ENCODE data around the gene MAML1. TPM values are rescaled to one million over a fixed set of nuclear protein-coding genes. Genes with fewer than 3 reads are reported as not detected.

The MAML1 gene
- total and polyA plus RNA-seq, 4 donors = 6.7 to 34.5 (median 20.5) TPM

DNA sequence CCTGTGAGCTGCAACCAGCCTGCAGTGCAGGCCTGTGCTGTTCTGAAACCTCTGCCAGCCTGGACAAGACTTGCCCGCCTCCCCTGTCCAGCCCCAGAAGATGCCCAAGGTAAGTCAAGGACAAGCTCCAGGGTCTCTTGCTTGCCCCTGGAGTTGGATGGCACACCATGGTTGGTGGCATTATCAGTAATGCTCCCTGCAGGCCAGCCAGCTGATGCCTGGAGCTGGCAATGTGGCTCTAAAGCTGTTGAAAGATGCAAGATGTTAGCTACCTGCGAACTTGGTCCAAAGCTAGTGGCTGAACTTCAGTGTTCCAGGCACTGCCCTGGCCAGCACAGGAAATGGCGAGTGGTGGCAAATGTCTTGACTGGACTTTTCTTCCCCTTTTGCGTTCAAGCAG lies 47.2 kb downstream of the MAML1 start:
- H3K4me3 ChIP-seq = no peak overlapping the region
- H3K9ac ChIP-seq (ENCODE audit: insufficient read depth in 1 of 2, low read length in 2 of 2) = no peak overlapping the region
- peaks cover 0 to 26% (median 20%) of the 10 kb centered on the region in 4 donors for H3K36me3 ChIP-seq (ENCODE audit: control insufficient read depth in 4 of 4, insufficient read depth in 4 of 4, low read length in 4 of 4)
- WGBS, 2 donors = 69 to 85% methylated on average over 4 of the region's 4 CpGs
- no peak for ATAC-seq (ENCODE audit: insufficient read depth, low FRiP score)
- H3K27me3 ChIP-seq (ENCODE audit: control insufficient read depth in 3 of 3, insufficient read depth in 3 of 3, low read length in 2 of 3) = no peaks in the 10 kb centered on the region
- no peaks in the 10 kb centered on the region for H3K9me3 ChIP-seq (ENCODE audit: control insufficient read depth in 4 of 4, insufficient read depth in 3 of 4, low read length in 3 of 4)
- peaks cover 0 to 3% (median 0%) of the 10 kb centered on the region in 5 donors for H3K4me1 ChIP-seq (ENCODE audit: control insufficient read depth in 5 of 5, insufficient read depth in 5 of 5, low read length in 5 of 5)
- no peak overlapping the region for H3K27ac ChIP-seq (ENCODE audit: low read depth in 1 of 2, low read length in 1 of 2)
- TF ChIP-seq, protein P1, sequence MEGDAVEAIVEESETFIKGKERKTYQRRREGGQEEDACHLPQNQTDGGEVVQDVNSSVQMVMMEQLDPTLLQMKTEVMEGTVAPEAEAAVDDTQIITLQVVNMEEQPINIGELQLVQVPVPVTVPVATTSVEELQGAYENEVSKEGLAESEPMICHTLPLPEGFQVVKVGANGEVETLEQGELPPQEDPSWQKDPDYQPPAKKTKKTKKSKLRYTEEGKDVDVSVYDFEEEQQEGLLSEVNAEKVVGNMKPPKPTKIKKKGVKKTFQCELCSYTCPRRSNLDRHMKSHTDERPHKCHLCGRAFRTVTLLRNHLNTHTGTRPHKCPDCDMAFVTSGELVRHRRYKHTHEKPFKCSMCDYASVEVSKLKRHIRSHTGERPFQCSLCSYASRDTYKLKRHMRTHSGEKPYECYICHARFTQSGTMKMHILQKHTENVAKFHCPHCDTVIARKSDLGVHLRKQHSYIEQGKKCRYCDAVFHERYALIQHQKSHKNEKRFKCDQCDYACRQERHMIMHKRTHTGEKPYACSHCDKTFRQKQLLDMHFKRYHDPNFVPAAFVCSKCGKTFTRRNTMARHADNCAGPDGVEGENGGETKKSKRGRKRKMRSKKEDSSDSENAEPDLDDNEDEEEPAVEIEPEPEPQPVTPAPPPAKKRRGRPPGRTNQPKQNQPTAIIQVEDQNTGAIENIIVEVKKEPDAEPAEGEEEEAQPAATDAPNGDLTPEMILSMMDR (IDR thresholded peaks at IDR 0.05; ENCODE audit: control extremely low read depth, extremely low read depth) = no peak
- no peak for DNase-seq

DNA sequence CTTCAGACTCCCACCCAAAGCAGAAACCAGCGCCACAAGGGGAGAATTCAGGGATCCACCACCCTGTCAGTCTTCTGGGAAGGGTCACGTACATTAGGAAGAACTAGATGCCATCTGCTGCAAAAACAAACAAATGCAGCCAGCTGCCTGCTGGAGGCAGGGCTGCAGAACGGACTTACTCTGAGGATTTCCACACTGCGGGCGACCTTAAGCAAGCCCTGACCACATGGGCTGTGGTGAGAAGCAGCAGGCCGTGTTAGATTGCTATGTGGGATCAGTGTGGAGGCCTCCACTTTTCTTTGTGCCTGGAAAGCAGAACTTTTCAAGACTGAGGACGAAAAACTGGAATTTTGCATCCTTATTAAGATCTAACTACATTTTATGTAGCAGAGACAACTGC lies 47.7 kb downstream of the MAML1 start:
- Histone ChIP-seq H3K36me3 (ENCODE audit: control insufficient read depth in 4 of 4, insufficient read depth in 4 of 4, low read length in 4 of 4) (peaks cover 0 to 25% (median 17%) of the 10 kb centered on the region in 4 donors), H3K27me3 (ENCODE audit: control insufficient read depth in 3 of 3, insufficient read depth in 3 of 3, low read length in 2 of 3) (no peaks in the 10 kb centered on the region), H3K4me1 (ENCODE audit: control insufficient read depth in 5 of 5, insufficient read depth in 5 of 5, low read length in 5 of 5) (peaks cover 0 to 3% (median 0%) of the 10 kb centered on the region in 5 donors), H3K9me3 (ENCODE audit: control insufficient read depth in 4 of 4, insufficient read depth in 3 of 4, low read length in 3 of 4) (no peaks in the 10 kb centered on the region), H3K27ac (ENCODE audit: low read depth in 1 of 2, low read length in 1 of 2) (no peak overlapping the region), H3K4me3 (no peak overlapping the region), H3K9ac (ENCODE audit: insufficient read depth in 1 of 2, low read length in 2 of 2) (no peak overlapping the region)
- TF ChIP-seq, protein P1 (IDR thresholded peaks at IDR 0.05; ENCODE audit: control extremely low read depth, extremely low read depth) = no peak
- ATAC-seq (ENCODE audit: insufficient read depth, low FRiP score) (no peak), DNase-seq (no peak)
- WGBS, 2 donors = 39 to 73% methylated on average over 7 of the region's 7 CpGs

DNA sequence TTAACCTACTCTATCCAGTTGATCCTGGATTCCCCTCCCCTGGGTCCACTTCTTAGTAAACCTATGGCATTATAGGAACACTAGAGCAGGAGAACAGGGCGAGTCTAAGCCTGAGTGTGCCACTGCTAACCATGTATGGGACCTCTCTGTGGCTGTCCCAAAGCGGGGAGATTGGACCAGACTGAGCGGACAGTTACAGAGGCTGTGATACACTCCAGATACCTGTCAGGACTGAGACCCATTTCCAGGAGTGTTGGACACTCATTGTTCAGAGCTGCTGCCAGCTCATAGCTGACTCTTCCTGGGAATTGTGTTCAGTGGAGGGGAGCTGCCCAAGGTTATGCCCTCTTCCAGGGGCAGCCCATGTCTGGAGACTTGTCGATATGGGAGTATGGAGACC lies 49.2 kb downstream of the MAML1 start:
- Histone ChIP-seq H3K27me3 (ENCODE audit: control insufficient read depth in 3 of 3, insufficient read depth in 3 of 3, low read length in 2 of 3) (no peaks in the 10 kb centered on the region), H3K27ac (ENCODE audit: low read depth in 1 of 2, low read length in 1 of 2) (no peak overlapping the region), H3K36me3 (ENCODE audit: control insufficient read depth in 4 of 4, insufficient read depth in 4 of 4, low read length in 4 of 4) (peaks cover 0 to 14% (median 11%) of the 10 kb centered on the region in 4 donors), H3K9me3 (ENCODE audit: control insufficient read depth in 4 of 4, insufficient read depth in 3 of 4, low read length in 3 of 4) (no peaks in the 10 kb centered on the region), H3K9ac (ENCODE audit: insufficient read depth in 1 of 2, low read length in 2 of 2) (no peak overlapping the region), H3K4me1 (ENCODE audit: control insufficient read depth in 5 of 5, insufficient read depth in 5 of 5, low read length in 5 of 5) (peaks cover 0 to 3% (median 0%) of the 10 kb centered on the region in 5 donors), H3K4me3 (no peak overlapping the region)
- TF ChIP-seq, protein P1 (IDR thresholded peaks at IDR 0.05; ENCODE audit: control extremely low read depth, extremely low read depth) = no peak
- DNase-seq (no peak), ATAC-seq (ENCODE audit: insufficient read depth, low FRiP score) (no peak)
- WGBS, 2 donors = 97 to 99% methylated on average over 4 of the region's 4 CpGs

DNA sequence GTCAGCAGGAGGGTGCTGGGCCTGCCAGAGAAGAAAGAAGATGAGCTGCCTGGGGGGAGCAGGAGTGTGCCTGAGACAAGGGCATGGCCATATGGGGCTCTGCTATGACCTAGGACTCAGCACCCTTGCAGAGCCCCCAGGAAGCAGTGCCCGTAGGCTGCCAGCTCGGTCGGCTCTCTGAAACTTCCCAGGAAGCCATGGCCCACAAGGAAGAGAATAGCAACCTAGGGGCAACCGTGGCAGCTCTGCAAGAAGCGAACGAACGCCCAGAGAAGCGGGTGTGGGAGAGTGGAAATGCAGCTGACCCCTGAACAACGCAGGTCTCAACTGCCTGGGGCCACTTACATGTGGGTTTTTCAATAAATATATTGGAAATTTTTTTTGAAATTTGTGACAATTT lies 50.5 kb downstream of the MAML1 start:
- no peak overlapping the region for H3K27ac ChIP-seq (ENCODE audit: low read depth in 1 of 2, low read length in 1 of 2)
- no peaks in the 10 kb centered on the region for H3K4me1 ChIP-seq (ENCODE audit: control insufficient read depth in 5 of 5, insufficient read depth in 5 of 5, low read length in 5 of 5)
- WGBS, 2 donors = 92 to 94% methylated on average over 9 of the region's 9 CpGs
- DNase-seq = no peak
- no peak overlapping the region for H3K4me3 ChIP-seq
- H3K36me3 ChIP-seq (ENCODE audit: control insufficient read depth in 4 of 4, insufficient read depth in 4 of 4, low read length in 4 of 4) = peaks cover 0 to 12% (median 8%) of the 10 kb centered on the region in 4 donors
- no peaks in the 10 kb centered on the region for H3K27me3 ChIP-seq (ENCODE audit: control insufficient read depth in 3 of 3, insufficient read depth in 3 of 3, low read length in 2 of 3)
- no peak overlapping the region for H3K9ac ChIP-seq (ENCODE audit: insufficient read depth in 1 of 2, low read length in 2 of 2)
- TF ChIP-seq, protein P1 (IDR thresholded peaks at IDR 0.05; ENCODE audit: control extremely low read depth, extremely low read depth) = no peak
- no peaks in the 10 kb centered on the region for H3K9me3 ChIP-seq (ENCODE audit: control insufficient read depth in 4 of 4, insufficient read depth in 3 of 4, low read length in 3 of 4)
- no peak for ATAC-seq (ENCODE audit: insufficient read depth, low FRiP score)
